Measurements from ENCODE around the gene ZNF222.

Gene ZNF222

DNA sequence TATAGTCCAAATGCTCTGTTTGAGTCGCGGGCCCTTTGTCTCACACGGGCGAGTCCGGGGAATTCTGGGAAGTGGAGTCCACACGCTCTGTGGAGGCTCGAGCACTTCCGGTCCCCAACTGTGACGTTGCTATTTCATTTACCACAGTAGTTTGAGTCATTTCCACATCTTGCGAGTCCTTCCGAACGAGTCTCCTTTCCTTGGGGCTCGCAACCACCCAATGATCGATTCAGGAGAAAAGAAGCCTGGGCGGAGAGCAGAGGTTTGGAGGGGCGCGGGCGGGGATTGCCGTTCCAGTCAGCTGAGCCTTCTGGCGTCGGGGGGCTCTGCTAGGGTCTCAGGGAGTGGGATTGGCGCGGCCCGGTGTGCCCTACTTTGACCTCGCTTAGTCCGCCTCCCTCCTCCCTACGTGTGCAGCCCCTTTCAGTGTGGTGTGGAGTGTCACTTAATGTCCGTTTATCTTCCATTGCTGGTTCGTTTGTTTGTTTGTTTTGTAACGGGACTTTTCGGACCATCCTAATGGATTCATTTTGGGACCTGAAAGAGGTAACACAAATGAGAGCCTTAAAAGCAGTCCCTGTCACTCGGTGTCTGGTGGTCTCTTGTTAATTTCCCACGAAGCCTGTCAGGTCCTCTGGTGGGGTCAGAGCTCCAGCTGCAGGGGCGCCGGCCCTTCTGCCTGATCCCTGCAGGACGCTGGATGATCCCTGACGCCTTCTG lies at the start of gene ZNF222:
ZNF222 (plus strand) TSS at position 163 of the 720 bp plus-strand sequence; CDS start at position 221, 58 bp downstream.
- DNase-seq (ENCODE audit: low read depth) = peak; percentile 41

DNA sequence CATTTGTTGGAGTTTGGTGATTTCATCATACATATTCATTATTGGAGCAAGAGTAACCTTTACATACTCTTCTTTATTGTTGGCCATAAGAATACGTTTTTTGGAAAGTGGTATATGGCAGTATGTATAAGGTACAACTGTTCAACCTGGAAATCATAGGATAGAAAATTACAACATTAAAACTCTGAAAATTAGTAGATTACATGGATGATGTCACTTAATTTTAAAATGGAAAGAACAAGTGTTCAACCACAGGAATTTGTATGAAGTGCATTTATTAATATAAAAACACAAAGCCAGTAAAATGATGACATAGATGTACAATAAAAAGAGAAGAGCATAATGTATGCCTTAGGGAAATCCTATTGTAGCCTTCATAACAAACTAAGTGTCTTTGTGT lies 48.4 kb upstream of the ZNF222 start:
- no peak for DNase-seq (ENCODE audit: low read depth)

DNA sequence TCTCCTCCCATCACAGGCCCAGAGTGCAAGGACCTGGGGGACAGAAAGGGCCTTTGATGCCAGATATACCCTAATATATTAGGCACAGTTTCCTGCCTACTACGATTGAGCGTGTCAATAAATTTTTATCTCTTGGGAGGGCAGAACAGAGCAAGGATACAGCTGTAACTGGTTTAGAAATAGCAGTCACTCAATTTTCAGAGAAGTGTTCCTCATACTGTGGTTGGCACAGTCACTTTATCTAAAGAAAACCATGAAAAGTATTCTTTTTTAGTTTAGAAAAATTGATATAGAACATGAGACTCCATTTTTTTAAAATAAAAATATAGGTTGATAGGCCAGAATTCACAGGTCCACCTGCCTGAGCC lies 41.7 kb upstream of the ZNF222 start:
- DNase-seq (ENCODE audit: low read depth) = no peak

DNA sequence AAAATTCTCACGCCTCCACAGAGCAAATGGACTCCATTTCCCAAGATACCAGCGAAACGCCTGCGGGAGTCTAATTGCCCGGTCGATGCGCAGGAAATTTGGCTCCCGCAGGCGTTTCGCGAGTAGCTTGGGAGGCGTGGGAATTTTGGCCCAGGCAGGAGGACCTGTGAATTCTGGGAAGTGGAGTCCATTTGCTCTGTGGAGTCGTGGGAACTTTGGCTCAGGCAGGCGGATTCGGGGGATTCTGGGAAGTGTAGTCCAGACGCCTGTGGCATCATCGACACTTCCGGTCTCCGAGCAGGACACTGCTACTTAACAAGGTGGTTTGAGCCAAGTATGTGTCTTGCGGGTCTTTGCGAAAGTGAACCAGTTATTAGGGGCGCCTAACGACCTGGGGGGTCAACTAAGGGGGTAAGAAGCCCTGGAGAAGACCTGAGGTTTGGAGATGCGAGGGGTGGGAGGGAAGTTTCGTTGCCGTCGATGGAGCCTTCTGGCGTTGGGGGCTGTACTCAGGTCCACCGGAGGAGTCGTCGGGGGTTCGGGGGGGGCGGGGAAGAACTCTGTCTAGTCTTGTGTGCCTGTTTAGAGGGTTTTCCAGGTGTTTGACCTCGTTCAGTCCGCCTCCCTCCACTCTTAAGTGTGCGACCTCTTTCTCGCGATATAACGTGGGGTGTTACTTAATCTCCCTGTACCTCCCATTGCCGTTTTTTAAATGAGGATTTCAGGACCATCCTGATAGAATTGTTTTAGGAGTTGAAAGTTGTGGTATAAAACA lies 41.1 kb upstream of the ZNF222 start, which contains the start of gene ZNF155:
ZNF155 (plus strand) TSS at position 277 of the 775 bp plus-strand sequence. CDS start 4,356 bp downstream, outside the sequence.
- DNase-seq (ENCODE audit: low read depth) = peak; percentile 50

DNA sequence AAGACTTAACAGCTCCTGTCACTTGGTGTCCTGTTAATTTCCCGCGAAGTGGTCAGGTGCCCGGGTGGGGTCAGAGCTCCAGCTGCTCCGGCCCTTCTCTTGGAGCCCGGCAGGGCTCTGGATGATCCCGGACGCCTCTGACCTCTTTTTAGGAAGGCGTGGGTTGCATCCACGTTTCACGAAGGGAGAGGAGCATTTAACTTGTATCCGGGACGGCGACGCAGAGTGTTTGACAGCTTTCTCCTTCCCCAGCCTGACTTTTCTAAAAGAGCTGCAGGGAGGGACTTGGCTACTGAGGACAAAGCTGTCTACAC lies 40.5 kb upstream of the ZNF222 start:
- no peak for DNase-seq (ENCODE audit: low read depth)

- no peak for DNase-seq (ENCODE audit: low read depth)
These were observed 27.4 kb upstream of the ZNF222 start for GRCh38 chr19:43997631-43998290.

GRCh38 chr19:44002212-44002565 lies 23.0 kb upstream of the ZNF222 start:
- no peak for DNase-seq (ENCODE audit: low read depth)

- DNase-seq (ENCODE audit: low read depth) = peak; percentile 55
These were observed 22.4 kb upstream of the ZNF222 start, which contains the start of gene ZNF230 for GRCh38 chr19:44002566-44003460. Gene ZNF230, plus strand, starts transcription at chr19:44002957. Its CDS starts 4,122 bp downstream, at chr19:44007079.

GRCh38 chr19:44003461-44004009 lies 21.6 kb upstream of the ZNF222 start:
- DNase-seq (ENCODE audit: low read depth) = no peak

- DNase-seq (ENCODE audit: low read depth) = no peak
These were observed 19.2 kb upstream of the ZNF222 start for GRCh38 chr19:44005973-44006372.

- DNase-seq (ENCODE audit: low read depth) = no peak
These were observed 17.7 kb upstream of the ZNF222 start for GRCh38 chr19:44007473-44007872.

DNA sequence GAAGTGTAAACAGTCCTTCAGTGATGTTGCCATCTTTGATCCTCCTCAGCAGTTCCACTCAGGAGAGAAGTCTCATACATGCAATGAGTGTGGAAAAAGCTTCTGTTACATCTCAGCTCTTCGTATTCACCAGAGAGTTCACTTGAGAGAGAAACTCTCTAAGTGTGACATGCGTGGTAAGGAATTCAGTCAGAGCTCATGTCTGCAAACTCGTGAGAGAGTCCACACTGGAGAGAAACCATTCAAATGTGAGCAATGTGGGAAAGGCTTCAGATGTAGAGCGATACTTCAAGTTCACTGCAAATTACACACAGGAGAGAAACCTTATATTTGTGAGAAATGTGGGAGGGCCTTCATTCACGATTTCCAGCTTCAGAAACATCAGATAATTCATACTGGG lies 14.7 kb upstream of the ZNF222 start:
- no peak for DNase-seq (ENCODE audit: low read depth)

DNA sequence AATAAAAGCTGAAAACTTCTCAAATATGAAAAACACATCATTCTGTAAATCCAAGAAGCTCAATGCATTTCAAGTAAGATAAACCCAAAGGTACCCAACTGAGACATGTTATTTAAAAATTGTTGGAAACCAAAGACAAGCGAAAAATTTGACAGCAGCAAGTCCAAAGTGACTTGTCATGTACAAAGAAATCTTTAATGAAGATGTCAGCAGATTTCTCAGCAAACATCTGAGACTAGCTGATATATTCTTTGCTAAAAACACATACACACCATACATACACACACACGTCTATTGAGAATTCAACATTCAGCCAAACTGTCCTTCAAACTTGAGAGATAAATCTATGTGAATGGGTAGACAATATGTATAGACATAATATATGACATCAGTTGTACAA lies 5.7 kb upstream of the ZNF222 start:
- DNase-seq (ENCODE audit: low read depth) = no peak

GRCh38 chr19:44021221-44021620 lies 4.0 kb upstream of the ZNF222 start:
- DNase-seq (ENCODE audit: low read depth) = no peak

DNA sequence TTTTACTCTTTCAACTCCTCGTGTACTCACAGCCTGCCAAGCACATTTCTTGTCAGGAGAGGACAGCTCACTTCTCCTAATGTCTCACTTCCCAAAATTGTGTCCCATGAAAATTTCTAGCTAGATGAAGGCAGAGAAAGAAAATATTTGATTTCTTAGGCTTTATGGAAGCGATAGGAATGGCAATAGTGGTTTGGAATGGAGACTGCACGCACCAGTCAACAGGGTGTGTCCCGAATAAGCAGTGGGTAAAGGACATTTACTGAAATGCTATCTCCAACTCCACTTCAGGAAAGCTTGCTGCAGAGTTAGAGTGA lies 321 bp upstream of the ZNF222 start:
- DNase-seq (ENCODE audit: low read depth) = no peak

DNA sequence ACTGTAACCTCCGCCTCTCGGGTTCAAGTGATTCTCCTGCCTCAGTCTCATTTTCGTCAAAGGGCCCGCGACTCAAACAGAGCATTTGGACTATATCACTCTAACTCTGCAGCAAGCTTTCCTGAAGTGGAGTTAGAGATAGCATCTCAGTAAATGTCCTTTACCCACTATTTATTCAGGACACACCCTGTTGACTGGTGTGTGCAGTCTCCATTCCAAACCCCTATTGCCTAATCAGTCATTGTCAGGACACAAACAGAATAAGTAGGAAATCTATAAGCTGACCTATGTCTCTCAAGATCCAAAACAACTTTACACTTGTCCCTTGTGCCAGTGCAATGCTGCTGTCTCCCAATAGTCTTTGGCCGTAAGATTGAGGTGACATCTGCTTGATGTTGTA lies 1.4 kb downstream of the ZNF222 start:
- no peak for DNase-seq (ENCODE audit: low read depth)

DNA sequence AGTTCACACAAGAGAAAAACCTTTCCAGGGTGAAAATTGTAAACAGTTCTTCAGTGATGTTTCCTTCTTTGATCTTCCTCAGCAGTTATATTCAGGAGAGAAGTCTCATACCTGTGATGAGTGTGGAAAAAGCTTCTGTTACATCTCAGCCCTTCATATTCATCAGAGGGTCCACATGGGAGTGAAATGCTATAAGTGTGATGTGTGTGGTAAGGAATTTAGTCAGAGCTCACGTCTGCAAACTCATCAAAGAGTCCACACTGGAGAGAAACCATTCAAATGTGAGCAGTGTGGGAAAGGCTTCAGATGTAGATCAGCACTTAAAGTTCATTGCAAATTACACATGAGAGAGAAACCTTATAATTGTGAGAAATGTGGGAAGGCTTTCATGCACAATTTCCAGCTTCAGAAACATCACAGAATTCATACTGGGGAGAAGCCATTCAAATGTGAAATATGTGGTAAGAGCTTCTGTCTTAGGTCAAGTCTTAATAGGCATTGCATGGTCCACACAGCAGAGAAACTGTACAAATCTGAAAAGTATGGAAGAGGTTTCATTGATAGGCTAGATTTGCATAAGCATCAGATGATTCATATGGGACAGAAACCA lies 6.9 kb downstream of the ZNF222 start:
- no peak for DNase-seq (ENCODE audit: low read depth)

DNA sequence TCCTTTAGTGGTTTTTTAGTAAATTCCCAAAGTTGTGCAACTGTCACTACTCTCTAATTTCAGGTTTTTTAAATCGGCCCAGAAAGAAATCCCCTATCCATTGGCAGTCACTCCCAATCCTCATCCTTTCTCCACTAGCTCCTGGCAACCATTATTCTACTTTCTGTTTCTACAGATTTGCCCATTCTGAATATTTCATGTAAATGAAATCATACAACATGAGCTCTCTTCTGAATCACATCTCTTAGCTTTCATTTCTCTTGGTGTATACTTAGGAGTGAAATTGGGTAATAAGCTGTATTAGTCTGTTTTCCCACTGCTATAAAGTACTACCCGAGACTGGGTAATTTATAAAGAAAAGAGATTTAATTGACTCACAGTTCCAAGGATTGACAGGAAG lies 17.0 kb downstream of the ZNF222 start:
- DNase-seq (ENCODE audit: low read depth) = no peak

- no peak for DNase-seq (ENCODE audit: low read depth)
These were observed 25.8 kb downstream of the ZNF222 start for GRCh38 chr19:44050740-44051649.

DNA sequence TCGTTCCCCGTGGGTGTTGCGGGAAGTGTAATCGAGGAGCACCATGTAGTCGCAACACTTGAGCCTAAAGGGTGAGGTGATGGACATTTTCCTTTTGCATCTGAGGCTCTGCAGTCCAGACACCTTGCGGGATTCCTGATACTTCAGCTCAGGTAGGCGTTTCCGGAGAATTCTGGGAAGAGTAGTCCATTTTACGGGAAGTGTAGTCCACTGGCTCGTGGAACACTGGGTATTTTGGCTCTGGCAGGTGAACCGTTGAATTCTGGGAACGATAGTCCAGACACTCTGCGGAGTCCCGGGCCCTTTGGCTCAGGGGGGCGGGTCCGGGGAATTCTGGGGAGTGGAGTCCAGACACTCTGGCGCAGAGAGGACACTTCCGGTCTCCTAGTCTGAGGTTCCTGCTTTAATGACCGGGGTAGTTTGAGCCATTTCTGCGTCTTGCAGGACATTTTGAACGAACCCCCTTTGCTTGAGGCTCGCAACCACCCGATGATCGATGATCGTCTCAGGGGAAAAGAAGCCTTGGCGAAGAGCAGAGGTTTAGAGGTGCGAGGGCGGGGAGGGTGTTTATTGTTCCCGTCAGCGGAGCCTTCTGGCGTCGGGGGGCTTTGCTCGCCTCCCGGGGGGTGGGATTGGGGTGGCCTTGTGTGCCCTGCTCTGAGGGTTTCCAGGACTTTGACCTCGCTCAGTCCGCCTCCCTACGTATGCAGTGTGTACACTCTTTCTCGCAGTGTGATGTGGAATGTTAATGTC lies 26.6 kb downstream of the ZNF222 start, which contains the start of gene ZNF223:
ZNF223 (plus strand) TSS at position 387 of the 753 bp plus-strand sequence. CDS start 3,141 bp downstream, outside the sequence.
- DNase-seq (ENCODE audit: low read depth) = no peak

Measured in stimulated activated CD8-positive, alpha-beta memory T cell treated with anti-CD3 and anti-CD28 coated beads, Interleukin-7, amount 100 ng/mL, for 24 hours (primary cell).